Body of pancreas (tissue), 4 donors: ENCODE measurements around the gene CAVIN4. TPM values are rescaled to one million over a fixed set of nuclear protein-coding genes. Genes with fewer than 3 reads are reported as not detected.

ENCODE experiments used
- ATAC-seq: fragments of 150-250 bp; one replicate; pipeline ENCODE4 v1.9.1; 2016
- DNase-seq, 4 donors: peaks; one replicate each; pipeline ENCODE4 v3.0.0-alpha.2; 2019
- H3K27ac ChIP-seq, 4 donors: fragments of 200-600 bp; sonication (generic); 1 replicate in 3 of 4; 2 replicates in 1 of 4; pipeline versions ENCODE4 v1.5.1 to v1.6.1; 2016 to 2019; ENCODE audit warnings: mild to moderate bottlenecking in 1 of 4, mixed read lengths in 1 of 4, moderate library complexity in 1 of 4
- H3K27me3 ChIP-seq, 2 donors: fragments of 200-600 bp; sonication (generic); one replicate each; pipeline ENCODE4 v1.6.0; 2016; ENCODE audit warnings: mild to moderate bottlenecking in 1 of 2
- H3K36me3 ChIP-seq, 2 donors: fragments of 200-600 bp; sonication (generic); replicated peaks in 1 of 2; 2 replicates each; pipeline ENCODE4 v1.5.1; 2016; ENCODE audit warnings: low read depth in 2 of 2; ENCODE audit not compliant: insufficient read depth in 1 of 2
- H3K4me1 ChIP-seq: fragments of 200-600 bp; sonication (generic); one replicate; pipeline ENCODE4 v1.6.0; 2016
- H3K4me3 ChIP-seq, 2 donors: fragments of 200-600 bp; sonication (generic); 1 replicate in 1 of 2; 2 replicates in 1 of 2; pipeline ENCODE4 v1.5.1; 2016 to 2019
- H3K9me3 ChIP-seq, 3 donors: fragments of 200-600 bp; sonication (generic); 1 replicate in 2 of 3; 2 replicates in 1 of 3; pipeline ENCODE4 v1.5.1; 2016
- CTCF ChIP-seq, 7 experiments: fragments of 450-650 bp in 4 of 7; fragments of 200-600 bp in 3 of 7; sonication (generic) in 3 of 7; IDR thresholded peaks; one replicate each; pipeline ENCODE4 v1.5.1; 2016 to 2019; ENCODE audit warnings: antibody characterized with exemption in 7 of 7
- POLR2A ChIP-seq, 3 donors: fragments of 450-650 bp; IDR thresholded peaks; one replicate each; pipeline ENCODE4 v1.6.1; 2016; ENCODE audit warnings: antibody characterized with exemption in 3 of 3, mild to moderate bottlenecking in 2 of 3
- WGBS, 2 donors: methylation state at CpG; one replicate each; pipeline ENCODE4 v1.1.5; 2017; 5-methylcytosine and 5-hydroxymethylcytosine counted together
- intact Hi-C: fragments of 100-400 bp; cut with DNase I; formaldehyde crosslinking; loops from one replicate; pipeline ENCODE4 v1.15.1; 2023
- total RNA-seq, 2 donors: library from RNA; depleted of rRNA; stranded (reverse); fragments of >200 nt; gene quantifications; one replicate each; pipeline ENCODE4 v1.1.0, GENCODE V29; 2016

CAVIN4 gene, protein sequence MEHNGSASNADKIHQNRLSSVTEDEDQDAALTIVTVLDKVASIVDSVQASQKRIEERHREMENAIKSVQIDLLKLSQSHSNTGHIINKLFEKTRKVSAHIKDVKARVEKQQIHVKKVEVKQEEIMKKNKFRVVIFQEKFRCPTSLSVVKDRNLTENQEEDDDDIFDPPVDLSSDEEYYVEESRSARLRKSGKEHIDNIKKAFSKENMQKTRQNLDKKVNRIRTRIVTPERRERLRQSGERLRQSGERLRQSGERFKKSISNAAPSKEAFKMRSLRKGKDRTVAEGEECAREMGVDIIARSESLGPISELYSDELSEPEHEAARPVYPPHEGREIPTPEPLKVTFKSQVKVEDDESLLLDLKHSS
- under 1 TPM in 1 of 2 donors, not detected in 1; 0.33 TPM for total RNA-seq

DNA sequence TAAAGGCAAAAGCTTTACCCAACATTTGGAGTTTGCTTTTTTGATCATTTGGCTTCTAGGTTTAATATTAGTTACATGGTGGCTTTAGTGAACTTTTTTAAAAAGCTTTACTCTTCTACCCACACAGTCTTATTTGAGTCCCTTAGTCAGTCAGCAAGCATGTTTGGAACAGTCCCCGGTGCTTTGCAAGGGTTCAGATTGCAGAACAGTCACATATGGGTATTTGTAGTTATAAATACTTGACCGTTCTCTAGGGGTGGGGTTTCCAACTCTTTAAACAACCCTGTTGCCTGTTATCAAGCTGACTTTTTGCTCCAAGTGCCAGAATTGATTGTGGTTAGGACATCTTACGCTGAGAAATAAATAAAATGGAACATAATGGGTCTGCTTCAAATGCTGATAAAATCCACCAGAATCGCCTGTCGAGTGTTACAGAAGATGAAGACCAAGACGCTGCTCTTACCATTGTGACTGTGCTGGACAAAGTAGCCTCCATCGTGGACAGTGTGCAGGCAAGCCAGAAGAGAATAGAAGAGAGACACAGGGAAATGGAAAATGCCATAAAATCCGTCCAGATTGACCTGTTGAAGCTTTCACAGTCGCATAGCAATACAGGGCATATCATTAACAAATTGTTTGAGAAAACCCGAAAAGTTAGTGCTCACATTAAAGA is at the start of gene CAVIN4:
Gene CAVIN4 (plus strand): TSS at position 304 of the 673 bp plus-strand sequence. CDS start 65 bp downstream, at position 369.
- Histone ChIP-seq H3K9me3 (no peaks in the 10 kb centered on the region), H3K4me3 (no peak within 1 kb of the TSS), H3K4me1 (no peaks in the 10 kb centered on the region), H3K27ac (no peak within 1 kb of the TSS), H3K36me3 (no peaks in the 10 kb centered on the region), H3K27me3 (no peaks in the 10 kb centered on the region)
- intact Hi-C loops = no loop called here
- TF ChIP-seq CTCF (IDR thresholded peaks at IDR 0.05) (no peak), POLR2A (IDR thresholded peaks at IDR 0.05) (no peak)
- WGBS, 2 donors = 75 to 77% methylated on average over 10 of the region's 10 CpGs
- DNase-seq = no peak
- ATAC-seq = no peak

- 82 to 85% methylated on average over 4 of the region's 4 CpGs for WGBS, 2 donors
- Histone ChIP-seq H3K27ac (no peak overlapping the region), H3K27me3 (no peaks in the 10 kb centered on the region), H3K9me3 (no peaks in the 10 kb centered on the region), H3K4me3 (no peak overlapping the region), H3K36me3 (no peaks in the 10 kb centered on the region), H3K4me1 (no peaks in the 10 kb centered on the region)
- ATAC-seq (no peak), DNase-seq (no peak)
- TF ChIP-seq POLR2A (IDR thresholded peaks at IDR 0.05) (no peak), CTCF (IDR thresholded peaks at IDR 0.05) (no peak)
- intact Hi-C loops = no loop called here
Measured at GRCh38 chr9:100534401-100534800, 43.5 kb upstream of the CAVIN4 start.

DNA sequence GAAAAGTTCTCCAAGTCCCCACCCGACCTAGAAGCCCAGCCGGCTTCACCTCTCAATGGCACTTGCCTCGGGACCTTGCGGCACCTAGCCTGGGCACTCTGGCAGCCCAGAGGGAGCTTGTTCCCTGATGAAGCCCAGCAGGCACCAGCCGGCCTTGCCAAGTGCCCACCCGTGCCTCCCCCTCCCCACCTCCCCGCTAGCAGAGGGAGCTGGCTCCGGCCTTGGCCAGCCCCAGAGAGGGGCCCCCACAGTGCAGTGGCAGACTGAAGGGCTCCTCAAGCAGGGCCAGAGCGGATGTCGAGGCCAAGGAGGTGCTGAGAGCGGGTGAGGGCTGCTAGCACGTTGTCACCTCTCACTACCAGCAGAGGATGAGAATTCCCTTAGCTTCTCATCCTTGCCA is 37.6 kb upstream of the CAVIN4 start:
- Histone ChIP-seq H3K9me3 (peaks cover 0 to 9% (median 0%) of the 10 kb centered on the region in 3 donors), H3K27ac (no peak overlapping the region), H3K36me3 (no peaks in the 10 kb centered on the region), H3K4me3 (no peak overlapping the region), H3K4me1 (no peaks in the 10 kb centered on the region), H3K27me3 (no peaks in the 10 kb centered on the region)
- ATAC-seq (no peak), DNase-seq (no peak)
- TF ChIP-seq CTCF (IDR thresholded peaks at IDR 0.05) = no peak
- TF ChIP-seq POLR2A (IDR thresholded peaks at IDR 0.05) = no peak
- 89 to 90% methylated on average over 11 to 12 of the region's 12 CpGs for WGBS, 2 donors
- intact Hi-C loops = no loop called here

- Histone ChIP-seq H3K27ac (no peak overlapping the region), H3K4me3 (no peak overlapping the region), H3K9me3 (peaks cover 0 to 11% (median 0%) of the 10 kb centered on the region in 3 donors), H3K36me3 (no peaks in the 10 kb centered on the region), H3K27me3 (no peaks in the 10 kb centered on the region), H3K4me1 (no peaks in the 10 kb centered on the region)
- TF ChIP-seq POLR2A (IDR thresholded peaks at IDR 0.05) (no peak), CTCF (IDR thresholded peaks at IDR 0.05) (no peak)
- WGBS, 2 donors = 80 to 82% methylated on average over 5 of the region's 5 CpGs
- DNase-seq = no peak
- ATAC-seq = no peak
- intact Hi-C loops = no loop called here
Measured at GRCh38 chr9:100549048-100549447, 28.8 kb upstream of the CAVIN4 start.
